Ishikawa (cell line): ENCODE results near the gene CDC42BPA.

Experiments
- EP300 ChIP-seq: IDR thresholded peaks from 2 replicates; pipeline ENCODE4 v1.6.1; 2012; ENCODE audit warnings: borderline replicate concordance
- FOXM1 ChIP-seq: IDR thresholded peaks from 2 replicates; pipeline ENCODE4 v1.6.1; 2012; ENCODE audit warnings: low read depth, borderline replicate concordance
- RAD21 ChIP-seq: IDR thresholded peaks from 2 replicates; pipeline ENCODE4 v1.6.1; 2012; ENCODE audit warnings: low read depth
- TAF1 ChIP-seq: IDR thresholded peaks from 2 replicates; pipeline ENCODE4 v1.6.1; 2012; ENCODE audit warnings: low read depth, mild to moderate bottlenecking
- YY1 ChIP-seq: IDR thresholded peaks from 2 replicates; pipeline ENCODE4 v1.6.1; 2012; ENCODE audit warnings: low read depth
- ZBTB7A ChIP-seq: IDR thresholded peaks from 2 replicates; pipeline ENCODE4 v1.6.1; 2012; ENCODE audit warnings: low read depth
- TF ChIP-seq, protein P1 (sequence below): IDR thresholded peaks from 2 replicates; pipeline ENCODE4 v1.6.1; 2012
- TF ChIP-seq, protein P2 (sequence below): IDR thresholded peaks from 2 replicates; pipeline ENCODE4 v1.6.1; 2012
- TF ChIP-seq, protein P3 (sequence below): IDR thresholded peaks from 2 replicates; pipeline ENCODE4 v1.6.1; 2012; ENCODE audit warnings: low read depth, mild to moderate bottlenecking

DNA sequence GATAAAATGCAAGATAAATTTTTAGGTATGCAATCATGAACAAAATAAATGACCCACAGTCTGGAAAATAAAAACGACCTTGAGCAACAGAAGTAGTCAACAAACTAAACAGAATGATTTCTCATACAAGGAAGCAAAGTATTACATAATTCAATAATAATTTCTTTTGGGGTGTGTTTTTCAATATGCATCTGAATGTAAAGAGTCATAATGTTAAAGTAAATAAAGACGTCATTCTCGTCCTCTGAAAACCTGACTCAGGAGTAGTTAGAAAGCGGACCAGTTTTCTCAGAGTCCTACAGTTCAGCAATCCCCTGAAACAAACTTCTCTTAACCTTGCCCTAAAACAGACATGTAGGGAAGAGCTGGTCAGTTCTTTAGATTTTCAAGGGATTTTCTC lies 18.6 kb downstream of the CDC42BPA start:
- TF ChIP-seq EP300 (no peak), RAD21 (no peak), YY1 (no peak), ZBTB7A (no peak), FOXM1 (no peak), TAF1 (no peak)
- TF ChIP-seq, protein P1, sequence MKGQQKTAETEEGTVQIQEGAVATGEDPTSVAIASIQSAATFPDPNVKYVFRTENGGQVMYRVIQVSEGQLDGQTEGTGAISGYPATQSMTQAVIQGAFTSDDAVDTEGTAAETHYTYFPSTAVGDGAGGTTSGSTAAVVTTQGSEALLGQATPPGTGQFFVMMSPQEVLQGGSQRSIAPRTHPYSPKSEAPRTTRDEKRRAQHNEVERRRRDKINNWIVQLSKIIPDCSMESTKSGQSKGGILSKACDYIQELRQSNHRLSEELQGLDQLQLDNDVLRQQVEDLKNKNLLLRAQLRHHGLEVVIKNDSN: no peak
- TF ChIP-seq, protein P2, sequence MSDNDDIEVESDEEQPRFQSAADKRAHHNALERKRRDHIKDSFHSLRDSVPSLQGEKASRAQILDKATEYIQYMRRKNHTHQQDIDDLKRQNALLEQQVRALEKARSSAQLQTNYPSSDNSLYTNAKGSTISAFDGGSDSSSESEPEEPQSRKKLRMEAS: no peak
- TF ChIP-seq, protein P3, sequence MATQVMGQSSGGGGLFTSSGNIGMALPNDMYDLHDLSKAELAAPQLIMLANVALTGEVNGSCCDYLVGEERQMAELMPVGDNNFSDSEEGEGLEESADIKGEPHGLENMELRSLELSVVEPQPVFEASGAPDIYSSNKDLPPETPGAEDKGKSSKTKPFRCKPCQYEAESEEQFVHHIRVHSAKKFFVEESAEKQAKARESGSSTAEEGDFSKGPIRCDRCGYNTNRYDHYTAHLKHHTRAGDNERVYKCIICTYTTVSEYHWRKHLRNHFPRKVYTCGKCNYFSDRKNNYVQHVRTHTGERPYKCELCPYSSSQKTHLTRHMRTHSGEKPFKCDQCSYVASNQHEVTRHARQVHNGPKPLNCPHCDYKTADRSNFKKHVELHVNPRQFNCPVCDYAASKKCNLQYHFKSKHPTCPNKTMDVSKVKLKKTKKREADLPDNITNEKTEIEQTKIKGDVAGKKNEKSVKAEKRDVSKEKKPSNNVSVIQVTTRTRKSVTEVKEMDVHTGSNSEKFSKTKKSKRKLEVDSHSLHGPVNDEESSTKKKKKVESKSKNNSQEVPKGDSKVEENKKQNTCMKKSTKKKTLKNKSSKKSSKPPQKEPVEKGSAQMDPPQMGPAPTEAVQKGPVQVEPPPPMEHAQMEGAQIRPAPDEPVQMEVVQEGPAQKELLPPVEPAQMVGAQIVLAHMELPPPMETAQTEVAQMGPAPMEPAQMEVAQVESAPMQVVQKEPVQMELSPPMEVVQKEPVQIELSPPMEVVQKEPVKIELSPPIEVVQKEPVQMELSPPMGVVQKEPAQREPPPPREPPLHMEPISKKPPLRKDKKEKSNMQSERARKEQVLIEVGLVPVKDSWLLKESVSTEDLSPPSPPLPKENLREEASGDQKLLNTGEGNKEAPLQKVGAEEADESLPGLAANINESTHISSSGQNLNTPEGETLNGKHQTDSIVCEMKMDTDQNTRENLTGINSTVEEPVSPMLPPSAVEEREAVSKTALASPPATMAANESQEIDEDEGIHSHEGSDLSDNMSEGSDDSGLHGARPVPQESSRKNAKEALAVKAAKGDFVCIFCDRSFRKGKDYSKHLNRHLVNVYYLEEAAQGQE: no peak
